Fibroblast of lung (primary cell): ENCODE results near the gene RXFP4.
"Not testable (repeated sequence)": the region's sequence is repeated elsewhere in the genome, so short reads cannot be mapped to it uniquely, and the experiment has no call there.

Source experiments
- EZH2 ChIP-seq: IDR thresholded peaks from 2 replicates; pipeline ENCODE4 v1.5.1; 2012; ENCODE audit warnings: low read length, control low read depth, mild to moderate bottlenecking; ENCODE audit errors: missing control alignments
- TF ChIP-seq, protein P1 (sequence below), 2 donors: IDR thresholded peaks in 1 of 2; conservative IDR thresholded peaks in 1 of 2; 1 replicate in 1 of 2; 2 replicates in 1 of 2; pipeline ENCODE4 v1.5.1; 2011 to 2012; ENCODE audit warnings: low read length in 2 of 2, control low read depth in 1 of 2, inconsistent platforms in 1 of 2, low read depth in 1 of 2, mild to moderate bottlenecking in 1 of 2

DNA sequence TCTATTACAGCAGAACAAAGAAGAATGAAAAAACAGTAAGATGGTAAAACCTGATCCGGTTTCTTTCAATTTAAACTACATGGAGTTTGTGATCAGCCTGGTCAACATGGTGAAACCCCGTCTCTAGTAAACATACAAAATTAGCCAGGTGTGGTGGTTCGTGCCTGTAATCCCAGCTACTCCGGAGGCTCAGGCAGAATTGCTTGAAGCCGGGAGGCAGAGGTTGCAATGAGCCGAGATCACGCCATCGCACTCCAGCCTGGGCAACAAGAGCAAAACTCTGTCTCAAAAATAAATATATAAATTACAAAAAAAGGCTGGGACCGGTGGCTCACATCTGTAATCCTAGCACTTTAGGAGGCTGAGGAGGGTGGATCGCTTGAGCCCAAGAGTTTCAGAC, 10.7 kb upstream of the RXFP4 start:
- TF ChIP-seq, protein P1, sequence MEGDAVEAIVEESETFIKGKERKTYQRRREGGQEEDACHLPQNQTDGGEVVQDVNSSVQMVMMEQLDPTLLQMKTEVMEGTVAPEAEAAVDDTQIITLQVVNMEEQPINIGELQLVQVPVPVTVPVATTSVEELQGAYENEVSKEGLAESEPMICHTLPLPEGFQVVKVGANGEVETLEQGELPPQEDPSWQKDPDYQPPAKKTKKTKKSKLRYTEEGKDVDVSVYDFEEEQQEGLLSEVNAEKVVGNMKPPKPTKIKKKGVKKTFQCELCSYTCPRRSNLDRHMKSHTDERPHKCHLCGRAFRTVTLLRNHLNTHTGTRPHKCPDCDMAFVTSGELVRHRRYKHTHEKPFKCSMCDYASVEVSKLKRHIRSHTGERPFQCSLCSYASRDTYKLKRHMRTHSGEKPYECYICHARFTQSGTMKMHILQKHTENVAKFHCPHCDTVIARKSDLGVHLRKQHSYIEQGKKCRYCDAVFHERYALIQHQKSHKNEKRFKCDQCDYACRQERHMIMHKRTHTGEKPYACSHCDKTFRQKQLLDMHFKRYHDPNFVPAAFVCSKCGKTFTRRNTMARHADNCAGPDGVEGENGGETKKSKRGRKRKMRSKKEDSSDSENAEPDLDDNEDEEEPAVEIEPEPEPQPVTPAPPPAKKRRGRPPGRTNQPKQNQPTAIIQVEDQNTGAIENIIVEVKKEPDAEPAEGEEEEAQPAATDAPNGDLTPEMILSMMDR (conservative IDR thresholded peaks at IDR 0.05 in 1 of 2, IDR thresholded peaks at IDR 0.05 in 1 of 2; ENCODE audit: low read depth in 1 of 2, low read length in 2 of 2): not testable (repeated sequence)
- not testable (repeated sequence) for TF ChIP-seq EZH2
